ENCODE measurements around the gene NXPE4.
"Not testable (repeated sequence)": the region's sequence is repeated elsewhere in the genome, so short reads cannot be mapped to it uniquely, and the experiment has no call there.

The NXPE4 gene

DNA sequence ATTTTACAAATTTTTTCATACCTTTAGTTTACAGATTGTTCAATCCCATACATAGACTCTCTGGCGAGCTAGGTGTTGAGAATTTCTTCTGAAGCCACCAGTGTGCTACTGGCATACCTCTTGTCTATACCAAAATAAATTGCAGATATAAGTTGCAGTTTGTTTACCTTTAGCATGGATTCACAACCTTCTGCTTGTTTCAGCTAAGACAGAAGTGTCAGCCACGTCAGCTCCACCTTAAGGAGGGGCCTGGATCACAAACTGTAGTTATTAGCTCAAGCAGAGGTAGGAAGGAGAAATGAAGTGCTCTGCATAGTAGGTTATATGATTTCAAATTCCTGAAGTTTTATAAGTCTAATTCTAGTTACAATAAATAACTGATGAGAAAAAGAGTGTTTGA, at the start of gene NXPE4:
TSS of gene NXPE4 (minus strand) at position 216 of the 400 bp plus-strand sequence. CDS start 1,027 bp downstream, outside the sequence.
- no peak for DNase-seq

DNA sequence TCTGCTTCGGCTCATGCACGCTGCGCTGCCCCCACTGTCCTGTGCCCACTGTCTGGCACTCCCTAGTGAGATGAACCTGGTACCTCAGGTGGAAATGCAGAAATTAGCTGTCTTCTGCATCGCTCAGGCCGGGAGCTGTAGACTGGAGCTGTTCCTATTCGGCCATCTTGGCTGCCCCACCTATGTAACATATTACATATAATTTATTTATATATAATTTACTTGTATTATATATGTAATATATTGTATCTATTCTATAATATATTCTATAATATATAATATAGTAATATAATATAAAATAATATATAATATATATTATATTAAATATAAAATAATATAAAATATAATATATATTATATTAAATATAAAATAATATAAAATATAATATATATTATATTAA, 43.9 kb upstream of the NXPE4 start:
- DNase-seq = not testable (repeated sequence)

DNA sequence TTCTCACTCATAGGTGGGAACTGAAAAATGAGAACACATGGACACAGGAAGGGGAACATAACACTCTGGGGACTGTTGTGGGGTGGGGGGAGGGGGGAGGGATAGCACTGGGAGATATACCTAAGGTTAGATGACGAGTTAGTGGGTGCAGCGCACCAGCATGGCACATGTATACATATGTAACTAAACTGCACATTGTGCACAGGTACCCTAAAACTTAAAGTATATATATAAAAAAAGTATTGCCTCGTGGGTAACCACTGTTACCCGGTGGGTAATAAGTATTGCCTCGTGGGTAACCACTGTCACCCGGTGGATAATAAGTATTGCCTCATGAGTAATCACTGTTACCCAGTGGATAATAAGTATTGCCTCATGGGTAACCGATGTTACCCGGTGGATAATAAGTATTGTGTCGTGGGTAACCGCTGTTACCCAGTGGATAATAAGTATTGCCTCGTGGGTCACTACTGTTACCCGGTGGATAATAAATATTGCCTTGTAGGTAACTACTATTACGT, 35.9 kb upstream of the NXPE4 start:
- not testable (repeated sequence) for DNase-seq

DNA sequence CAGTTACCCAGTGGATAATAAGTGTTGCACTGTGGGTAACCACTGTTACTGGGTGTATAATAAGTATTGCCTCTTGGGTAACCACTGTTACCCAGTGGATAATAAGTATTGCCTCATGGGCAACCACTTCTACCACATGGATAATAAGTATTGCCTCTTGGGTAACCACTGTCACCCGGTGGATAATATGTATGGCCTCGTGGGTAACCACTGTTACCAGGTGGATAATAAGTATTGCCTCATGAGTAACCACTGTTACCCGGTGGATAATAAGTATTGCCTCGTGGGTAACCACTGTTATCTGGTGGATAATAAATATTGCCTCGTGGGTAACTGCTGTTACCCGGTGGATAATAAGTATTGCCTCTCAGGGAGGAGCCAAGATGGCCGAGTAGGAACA, 29.7 kb upstream of the NXPE4 start:
- DNase-seq = no peak

DNA sequence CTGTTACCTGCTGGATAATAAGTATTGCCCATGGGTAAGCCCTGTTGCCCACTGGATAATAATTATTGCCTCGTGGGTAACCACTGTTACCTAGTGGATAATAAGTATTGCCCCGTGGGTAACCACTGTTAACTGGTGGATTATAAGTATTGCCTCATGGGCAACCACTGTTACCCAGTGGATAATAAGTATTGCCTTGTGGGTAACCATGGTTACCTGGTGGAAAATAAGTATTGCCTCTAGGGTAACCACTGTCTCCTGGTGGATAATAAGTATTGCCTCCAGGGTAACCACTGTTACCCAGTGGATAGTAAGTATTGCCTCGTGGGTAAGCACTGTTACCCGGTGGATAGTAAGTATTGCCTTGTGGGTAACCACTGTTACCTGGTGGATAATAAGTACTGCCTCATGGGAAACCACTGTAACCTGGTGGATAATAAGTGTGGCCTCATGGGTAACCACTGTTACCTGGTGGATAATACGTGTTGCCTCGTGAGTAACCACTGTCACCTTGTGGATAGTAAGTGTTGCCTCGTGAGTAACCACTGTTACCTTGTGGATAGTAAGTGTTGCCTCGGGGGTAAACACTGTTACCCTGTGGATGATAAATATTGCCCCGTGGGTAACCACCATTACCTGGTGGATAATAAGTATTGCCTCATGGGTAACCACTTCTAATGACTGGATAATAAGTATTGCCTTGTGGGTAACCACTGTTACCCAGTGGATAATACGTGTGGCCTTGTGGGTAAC, 29.0 kb upstream of the NXPE4 start:
- no peak for DNase-seq

DNA sequence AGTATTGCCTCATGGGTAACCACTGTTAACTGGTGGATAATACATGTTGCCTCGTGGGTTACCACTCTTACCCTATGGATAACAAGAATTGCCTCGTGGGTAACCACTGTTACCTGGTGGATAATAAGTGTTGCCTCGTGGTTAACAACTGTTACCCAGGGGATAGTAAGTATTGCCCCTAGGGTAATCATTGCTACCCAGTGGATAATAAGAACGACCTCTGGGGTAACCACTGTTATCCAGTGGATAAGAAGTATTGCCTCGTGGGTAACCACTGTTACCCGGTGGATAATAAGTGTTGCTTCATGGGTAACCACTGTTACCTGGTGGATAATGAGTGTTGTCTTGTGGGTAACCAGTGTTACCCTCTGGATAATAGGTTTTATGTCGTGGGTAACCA, 28.1 kb upstream of the NXPE4 start:
- no peak for DNase-seq

DNA sequence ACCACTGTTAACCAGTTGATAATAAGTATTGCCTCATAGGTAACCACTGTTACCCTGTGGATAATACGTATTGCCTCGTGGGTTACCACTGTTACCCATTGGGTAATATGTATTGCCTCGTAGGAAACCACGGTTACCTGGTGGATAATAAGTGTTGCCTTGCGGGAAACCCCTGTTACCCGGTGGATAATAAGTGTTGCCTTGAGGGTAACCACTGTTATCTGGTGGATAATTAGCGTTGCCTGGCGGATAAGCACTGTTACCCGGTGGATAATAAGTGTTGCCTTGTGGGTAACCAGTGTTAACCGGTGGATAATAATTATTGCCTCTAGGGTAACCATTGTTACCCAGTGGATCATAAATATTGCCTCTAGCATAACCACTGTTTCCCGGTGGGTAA, 27.3 kb upstream of the NXPE4 start:
- no peak for DNase-seq

DNA sequence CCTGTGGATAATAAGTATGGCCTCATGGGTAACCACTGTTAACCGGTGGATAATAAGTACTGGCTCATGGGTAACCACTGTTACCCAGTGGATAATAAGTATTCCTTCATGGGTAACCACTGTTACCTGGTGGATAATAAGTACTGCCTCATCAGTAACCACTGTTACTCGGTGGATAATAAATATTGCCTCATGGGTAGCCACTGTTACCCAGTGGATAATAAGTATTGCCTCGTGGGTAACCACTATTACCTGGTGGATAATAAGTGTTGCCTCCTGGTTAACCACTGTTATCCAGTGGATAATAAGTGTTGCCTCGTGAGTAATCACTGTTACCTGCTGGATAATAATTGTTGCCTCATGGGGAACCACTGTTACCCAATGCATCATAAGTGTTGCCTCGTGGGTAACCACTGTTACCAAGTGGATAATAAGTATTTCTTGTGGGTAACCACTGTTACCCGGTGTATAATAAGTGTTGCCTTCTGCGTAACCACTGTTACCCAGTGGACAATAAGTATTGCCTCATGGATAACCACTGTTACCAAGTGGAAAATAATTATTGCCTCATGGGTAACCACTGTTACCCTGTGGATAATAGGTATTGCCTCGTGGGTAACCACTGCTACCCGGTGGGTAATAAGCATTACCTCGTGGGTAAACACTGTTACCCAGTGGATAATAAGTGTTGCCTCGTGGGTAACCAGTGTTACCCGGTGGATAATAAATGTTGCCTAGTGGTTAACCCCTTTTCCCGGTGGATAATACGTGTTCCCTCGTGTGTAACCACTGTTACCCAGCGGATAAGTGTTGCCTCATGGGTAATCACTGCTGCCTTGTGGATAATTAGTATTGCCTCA, 26.6 kb upstream of the NXPE4 start:
- no peak for DNase-seq

DNA sequence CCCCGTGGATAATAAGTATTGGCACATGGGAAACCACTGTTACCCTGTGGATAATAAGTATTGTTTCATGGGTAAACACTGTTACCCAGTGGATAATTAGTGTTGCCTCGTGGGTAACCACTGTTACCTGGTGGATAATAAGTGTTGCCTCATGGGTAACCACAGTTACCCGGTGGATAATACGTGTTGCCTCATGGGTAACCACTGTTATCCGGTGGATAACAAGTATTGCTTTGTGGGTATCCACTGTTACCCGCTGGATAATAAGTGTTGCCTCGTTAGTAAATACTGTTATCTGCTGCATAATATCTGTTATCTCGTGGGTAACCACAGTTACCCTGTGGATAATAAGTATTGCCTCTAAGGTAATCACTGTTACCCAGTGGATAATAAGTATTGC, 25.5 kb upstream of the NXPE4 start:
- no peak for DNase-seq

DNA sequence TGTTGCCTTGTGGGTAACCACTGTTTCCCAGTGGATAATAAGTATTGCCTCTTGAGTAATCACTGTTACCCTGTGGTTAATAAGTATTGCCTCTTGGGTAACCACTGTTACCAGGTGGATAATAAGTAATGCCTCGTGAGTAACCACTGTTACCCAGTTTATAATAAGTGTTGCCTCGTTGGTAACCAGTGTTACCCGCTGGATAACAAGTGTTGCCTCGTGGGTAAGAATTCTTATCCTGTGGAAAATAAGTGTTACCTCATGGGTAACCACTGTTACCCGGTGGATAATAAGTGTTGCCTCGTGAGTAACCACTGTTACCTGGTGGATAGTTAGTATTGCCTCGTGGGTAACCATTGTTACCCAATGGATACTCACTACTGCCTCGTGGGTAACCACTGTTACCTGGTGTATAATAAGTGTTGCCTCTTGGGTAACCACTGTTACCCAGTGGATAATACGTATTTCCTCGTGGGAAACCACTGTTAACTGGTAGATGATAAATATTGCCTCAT, 24.1 kb upstream of the NXPE4 start:
- DNase-seq = no peak

DNA sequence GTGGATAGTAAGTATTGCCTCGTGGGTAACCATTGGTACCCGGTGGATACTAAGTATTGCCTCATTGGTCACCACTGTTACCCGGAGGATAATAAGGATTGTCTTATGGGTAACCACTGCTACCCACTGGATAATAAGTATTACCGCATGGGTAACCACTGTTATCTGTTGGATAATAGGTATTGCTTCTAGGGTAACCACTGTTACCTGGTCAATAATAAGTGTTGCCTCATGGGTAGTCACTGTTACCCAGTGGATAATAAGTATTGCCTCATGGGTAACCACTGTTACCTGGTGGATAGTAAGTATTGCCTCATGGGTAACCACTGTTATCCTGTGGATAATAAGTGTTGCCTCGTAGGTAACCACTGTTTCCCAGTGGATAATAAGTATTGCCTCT, 22.6 kb upstream of the NXPE4 start:
- DNase-seq = no peak

DNA sequence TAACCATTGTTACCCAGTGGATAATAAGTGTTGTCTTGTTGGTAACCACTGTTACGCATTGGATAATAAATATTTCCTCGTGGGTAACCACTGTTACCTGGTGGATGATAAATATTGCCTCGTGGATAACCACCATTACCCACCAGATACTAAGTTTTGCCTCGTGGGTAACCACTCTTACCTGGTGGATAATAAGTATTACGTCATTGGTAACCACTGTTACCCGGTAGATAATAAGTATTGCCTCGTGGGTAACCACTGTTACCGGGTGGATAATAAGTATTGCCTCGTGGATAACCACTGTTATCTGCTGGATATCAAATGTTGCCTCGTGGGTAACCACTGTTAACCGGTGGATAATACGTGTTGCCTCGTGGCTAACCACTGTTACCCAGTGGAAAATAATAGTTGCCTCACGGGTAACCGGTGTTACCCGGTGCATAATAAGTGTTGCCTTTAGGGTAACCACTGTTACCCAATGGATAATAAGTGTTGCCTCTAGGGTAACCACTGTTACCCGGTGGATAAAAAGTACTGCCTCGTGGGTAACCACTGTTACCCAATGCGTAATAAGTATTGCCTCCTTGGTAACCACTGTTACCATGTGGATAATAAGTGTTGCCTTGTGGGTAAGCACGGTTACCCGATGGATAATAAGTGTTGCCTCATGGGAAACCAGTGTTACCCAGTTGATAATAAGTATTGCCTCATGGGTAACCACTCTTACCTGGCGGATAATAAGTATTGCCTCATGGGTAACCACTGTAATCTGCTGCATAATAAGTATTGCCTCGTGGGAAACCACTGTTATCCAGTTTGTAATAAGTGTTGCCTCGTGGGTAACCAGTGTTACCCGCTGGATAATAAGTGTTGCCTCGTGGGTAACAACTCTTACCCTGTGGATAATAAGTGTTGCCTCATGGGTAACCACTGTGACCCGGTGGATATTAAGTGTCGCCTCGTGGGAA, 21.9 kb upstream of the NXPE4 start:
- DNase-seq = no peak

DNA sequence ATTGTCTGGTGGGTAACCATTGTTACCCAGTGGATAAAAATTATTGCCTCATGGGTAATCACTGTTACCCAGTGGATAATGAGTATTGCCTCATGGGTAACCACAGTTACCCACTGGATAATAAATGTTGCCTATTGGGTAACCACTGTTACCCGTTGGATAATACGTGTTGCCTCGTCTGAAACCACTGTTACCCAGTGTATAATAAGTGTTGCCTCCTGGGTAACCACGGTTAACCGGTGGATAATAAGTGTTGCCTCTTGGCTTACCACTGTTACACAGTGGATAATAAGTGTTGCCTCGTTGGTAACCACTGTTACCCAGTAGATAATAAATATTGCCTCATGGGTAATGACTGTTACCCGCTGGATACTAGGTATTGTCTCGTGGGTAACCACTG, 20.9 kb upstream of the NXPE4 start:
- DNase-seq = no peak

DNA sequence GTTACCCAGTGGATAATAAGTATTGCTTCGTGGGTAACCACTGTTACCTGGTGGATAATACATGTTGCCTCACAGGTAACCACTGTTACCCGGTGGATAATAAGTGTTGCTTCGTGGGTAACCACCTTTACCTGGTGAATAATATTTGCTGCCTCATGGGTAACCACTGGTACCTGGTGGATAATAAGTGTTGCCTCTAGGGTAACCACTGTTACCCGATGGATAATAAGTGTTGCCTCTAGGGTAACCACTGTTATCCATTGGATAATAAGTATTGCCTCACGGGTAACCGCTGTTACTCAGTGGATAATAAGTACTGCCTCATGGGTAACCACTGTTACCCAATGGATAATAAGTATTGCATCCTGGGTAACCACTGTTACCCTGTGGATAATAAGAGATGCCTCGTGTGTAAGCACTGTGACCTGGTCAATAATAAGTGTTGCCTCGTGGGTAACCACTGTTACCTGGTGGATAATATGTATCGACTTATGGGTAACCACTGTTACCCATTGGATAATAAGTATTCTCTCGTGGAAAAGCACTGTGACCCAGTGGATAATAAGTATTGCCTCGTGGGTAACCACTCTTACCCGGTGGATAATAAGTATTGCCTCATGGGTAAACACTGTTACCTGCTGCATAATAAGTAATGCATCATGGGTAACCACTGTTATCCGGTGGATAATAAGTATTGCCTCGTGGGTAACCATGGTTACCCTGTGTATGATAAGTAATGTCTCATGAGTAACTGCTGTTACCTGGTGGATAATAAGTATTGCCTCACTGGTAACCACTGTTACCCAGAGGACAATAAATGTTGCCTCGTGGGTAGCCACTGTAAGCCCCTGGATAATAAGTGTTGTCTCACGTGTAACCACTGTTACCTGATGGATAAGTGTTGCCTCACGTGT, 20.1 kb upstream of the NXPE4 start:
- no peak for DNase-seq

DNA sequence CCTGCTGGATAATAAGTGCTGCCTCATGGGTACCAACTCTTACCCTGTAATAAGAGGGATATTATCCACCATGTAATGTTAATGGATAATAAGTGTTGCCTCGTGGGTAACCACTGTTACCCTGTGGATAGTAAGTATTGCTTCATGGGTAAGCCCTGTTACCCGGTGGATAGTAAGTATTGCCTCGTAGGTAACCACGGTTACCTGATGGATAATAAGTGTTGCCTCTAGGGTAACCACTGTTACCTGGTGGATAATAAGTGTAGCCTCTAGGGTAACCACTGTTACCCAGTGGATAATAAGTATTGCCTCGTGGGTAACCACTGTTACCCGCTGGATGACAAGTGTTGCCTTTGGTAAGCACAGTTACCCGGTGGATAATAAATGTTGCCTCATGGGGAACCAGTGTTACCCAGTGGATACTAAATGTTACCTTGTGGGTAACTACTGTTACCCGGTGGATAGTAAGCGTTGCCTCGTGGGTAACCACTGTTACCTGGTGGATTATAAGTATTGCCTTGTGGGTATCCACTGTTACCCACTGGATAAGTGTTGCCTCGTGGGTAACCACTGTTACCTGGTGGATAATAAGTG, 18.6 kb upstream of the NXPE4 start:
- DNase-seq = no peak

DNA sequence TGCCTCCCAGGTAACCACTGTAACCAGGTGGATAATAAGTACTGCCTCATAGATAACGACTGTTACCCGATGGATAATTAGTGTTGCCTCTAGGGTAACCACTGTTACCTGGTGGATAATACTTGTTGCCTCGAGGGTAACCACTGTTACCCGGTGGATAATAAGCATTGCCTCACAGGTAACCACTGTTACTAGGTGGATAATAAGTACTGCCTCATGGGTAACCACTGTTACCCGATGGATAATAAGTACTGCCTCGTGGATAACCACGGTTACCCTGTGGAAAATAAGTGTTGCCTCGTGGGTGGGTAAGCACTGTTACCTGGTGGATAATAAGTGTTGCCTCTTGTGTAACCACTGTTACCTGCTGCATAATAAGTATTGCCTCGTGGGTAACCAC, 17.5 kb upstream of the NXPE4 start:
- not testable (repeated sequence) for DNase-seq

DNA sequence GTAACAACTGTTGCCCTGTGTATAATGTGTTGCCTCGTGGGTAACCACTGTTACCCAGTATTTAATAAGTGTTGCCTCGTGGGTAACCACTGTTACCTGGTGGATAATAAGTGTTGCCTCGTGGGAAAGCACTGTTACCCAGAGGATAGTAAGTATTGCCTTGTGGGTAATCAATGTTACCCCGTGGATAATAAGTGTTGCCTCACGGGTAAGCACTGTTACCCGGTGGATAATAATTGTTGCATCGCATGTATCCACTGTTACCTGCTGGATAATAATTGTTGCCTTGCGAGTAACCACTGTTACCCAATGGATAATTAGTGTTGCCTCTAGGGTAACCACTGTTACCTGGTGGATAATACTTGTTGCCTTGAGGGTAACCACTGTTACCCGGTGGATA, 17.1 kb upstream of the NXPE4 start:
- no peak for DNase-seq

DNA sequence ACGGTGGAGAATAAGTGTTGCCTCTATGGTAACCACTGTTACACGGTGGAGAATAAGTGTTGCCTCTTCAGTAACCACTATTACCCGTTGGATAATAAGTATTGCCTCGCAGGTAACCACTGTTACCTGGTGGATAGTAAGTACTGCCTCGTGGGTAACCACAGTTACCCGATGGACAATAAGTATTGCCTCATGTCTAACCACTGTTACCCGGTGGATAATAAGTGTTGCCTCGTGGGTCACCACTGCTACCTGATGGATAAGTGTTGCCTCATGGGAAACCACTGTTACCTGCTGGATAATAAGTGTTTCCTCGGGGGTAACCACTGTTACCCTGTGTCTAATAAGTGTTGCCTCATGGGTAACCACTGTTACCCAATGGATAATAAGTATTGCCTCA, 16.6 kb upstream of the NXPE4 start:
- DNase-seq = not testable (repeated sequence)

DNA sequence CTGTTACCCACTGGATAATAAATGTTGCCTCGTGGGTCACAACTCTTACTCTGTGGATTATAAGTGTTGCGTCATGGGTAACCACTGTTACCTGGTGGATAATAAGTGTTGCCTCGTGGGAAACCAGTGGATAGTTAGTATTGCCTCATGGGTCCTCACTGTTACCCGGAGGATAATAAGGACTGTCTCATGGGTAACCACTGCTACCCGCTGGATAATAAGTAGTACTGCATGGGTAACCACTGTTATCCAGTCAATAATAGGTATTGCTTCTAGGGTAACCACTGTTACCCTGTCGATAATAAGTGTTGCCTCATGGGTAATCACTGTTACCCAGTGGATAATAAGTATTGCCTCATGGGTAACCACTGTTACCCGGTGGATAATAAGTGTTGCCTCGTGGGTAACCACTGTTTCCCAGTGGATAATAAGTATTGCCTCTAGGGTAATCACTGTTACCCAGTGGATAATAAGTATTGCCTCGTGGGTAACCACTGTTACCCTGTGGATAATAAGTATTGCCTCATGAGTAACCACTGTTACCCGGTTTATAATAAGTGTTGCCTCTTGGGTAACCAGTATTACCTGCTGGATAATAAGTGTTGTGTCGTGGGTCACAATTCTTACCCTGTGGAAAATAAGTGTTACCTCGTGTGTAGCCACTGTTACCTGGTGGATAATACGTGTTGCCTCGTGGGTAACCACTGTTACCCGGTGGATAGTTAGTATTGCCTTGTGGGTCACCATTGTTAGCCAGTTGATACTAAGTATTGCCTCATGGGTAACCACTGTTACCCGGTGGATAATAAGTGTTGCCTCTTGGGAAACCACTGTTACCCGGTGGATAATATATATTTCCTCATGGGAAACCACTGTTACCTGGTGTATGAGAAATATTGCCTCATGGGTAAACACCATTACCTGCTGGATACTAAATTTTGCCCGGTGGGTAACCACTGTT, 15.7 kb upstream of the NXPE4 start:
- DNase-seq = no peak

DNA sequence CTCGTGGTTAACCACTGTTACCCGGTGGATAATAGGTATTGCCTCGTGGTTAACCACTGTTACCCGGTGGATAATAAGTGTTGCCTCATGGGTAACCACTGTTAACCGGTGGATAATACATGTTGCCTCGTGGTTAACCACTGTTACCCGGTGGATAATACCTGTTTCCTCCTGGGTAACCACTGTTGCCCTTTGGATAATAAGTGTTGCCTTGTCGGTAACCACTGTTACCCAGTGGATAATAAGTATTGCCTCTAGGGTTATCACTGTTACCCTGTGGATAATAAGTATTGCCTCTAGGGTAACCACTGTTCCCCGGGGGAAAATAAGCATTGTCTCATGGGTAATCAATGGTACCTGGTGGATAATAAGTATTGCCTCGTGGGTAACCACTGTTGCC, 15.0 kb upstream of the NXPE4 start:
- no peak for DNase-seq

All from OCI-M1 (cell line).